22Rv1 (cell line): ENCODE data around the gene SLC2A9.

Experiments used
- H3K27ac ChIP-seq: fragments of 450-650 bp; 2 replicates; pipeline ENCODE4 v1.5.1; 2017
- ZFX ChIP-seq: fragments of 450-650 bp; IDR thresholded peaks from 2 replicates; pipeline ENCODE4 v1.6.1; 2017; ENCODE audit warnings: antibody characterized with exemption, borderline replicate concordance
- TF ChIP-seq, protein P1 (sequence below): fragments of 450-650 bp; IDR thresholded peaks from 2 replicates; pipeline ENCODE4 v1.5.1; 2017; ENCODE audit warnings: mild to moderate bottlenecking

SLC2A9 gene

DNA sequence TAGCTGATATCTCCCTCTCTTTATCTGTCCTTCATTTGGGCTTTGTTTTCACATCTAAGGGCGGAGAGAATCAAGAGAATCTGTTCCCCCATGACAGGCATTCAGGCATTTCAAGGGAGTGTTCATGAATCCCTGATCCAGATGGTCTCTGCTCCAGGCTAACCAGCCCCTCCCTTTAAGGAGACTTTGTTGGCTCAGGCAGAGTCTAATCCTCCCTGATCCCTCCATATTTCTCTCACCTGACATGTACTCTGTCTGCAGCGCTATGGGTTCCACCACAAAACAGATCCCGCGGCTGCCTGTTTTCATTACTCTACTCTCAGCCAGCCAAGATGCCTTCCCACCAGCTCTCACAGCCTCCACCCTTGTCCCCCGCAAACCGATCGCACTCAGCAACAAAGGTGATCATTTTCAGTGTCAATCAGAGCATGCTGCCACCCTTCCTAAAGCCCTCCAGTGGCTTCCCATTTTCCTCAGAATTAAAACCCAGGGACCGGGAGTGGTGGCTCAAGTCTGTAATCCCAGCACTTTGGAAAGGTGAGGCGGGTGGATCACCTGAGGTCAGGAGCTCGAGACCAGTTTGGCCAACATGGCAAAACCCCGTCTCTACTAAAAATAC is 30.3 kb upstream of the SLC2A9 start:
- TF ChIP-seq, protein P1, sequence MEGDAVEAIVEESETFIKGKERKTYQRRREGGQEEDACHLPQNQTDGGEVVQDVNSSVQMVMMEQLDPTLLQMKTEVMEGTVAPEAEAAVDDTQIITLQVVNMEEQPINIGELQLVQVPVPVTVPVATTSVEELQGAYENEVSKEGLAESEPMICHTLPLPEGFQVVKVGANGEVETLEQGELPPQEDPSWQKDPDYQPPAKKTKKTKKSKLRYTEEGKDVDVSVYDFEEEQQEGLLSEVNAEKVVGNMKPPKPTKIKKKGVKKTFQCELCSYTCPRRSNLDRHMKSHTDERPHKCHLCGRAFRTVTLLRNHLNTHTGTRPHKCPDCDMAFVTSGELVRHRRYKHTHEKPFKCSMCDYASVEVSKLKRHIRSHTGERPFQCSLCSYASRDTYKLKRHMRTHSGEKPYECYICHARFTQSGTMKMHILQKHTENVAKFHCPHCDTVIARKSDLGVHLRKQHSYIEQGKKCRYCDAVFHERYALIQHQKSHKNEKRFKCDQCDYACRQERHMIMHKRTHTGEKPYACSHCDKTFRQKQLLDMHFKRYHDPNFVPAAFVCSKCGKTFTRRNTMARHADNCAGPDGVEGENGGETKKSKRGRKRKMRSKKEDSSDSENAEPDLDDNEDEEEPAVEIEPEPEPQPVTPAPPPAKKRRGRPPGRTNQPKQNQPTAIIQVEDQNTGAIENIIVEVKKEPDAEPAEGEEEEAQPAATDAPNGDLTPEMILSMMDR, result no peak
- TF ChIP-seq ZFX, result no peak
- no peak overlapping the region for H3K27ac ChIP-seq

DNA sequence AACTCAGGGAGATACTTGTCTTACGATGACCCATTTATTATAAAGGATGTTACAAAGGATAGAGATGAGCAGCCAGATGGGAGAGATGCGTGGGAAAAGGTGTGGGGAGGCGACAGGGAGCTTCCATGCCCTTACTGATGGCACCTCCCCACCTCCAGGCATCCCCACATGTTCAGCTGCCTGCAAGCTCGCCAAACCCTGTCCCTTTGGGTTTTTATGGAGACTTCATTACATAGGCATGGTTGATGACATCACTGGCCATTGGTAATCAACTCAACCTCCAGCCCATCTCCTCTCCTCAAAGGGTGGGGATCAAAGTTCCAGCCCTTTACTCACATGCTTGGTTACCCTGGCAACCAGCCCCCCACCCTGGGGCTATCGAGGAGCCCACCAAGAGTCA is 29.4 kb upstream of the SLC2A9 start:
- no peak overlapping the region for H3K27ac ChIP-seq
- TF ChIP-seq, protein P1, result no peak
- no peak for TF ChIP-seq ZFX

- no peak overlapping the region for H3K27ac ChIP-seq
- TF ChIP-seq, protein P1, result no peak
- TF ChIP-seq ZFX, result no peak
Measured at GRCh38 chr4:10050261-10050661, 29.0 kb upstream of the SLC2A9 start.

GRCh38 chr4:10048941-10049697 is 27.8 kb upstream of the SLC2A9 start:
- no peak overlapping the region for H3K27ac ChIP-seq
- TF ChIP-seq ZFX, result no peak
- TF ChIP-seq, protein P1, result no peak

DNA sequence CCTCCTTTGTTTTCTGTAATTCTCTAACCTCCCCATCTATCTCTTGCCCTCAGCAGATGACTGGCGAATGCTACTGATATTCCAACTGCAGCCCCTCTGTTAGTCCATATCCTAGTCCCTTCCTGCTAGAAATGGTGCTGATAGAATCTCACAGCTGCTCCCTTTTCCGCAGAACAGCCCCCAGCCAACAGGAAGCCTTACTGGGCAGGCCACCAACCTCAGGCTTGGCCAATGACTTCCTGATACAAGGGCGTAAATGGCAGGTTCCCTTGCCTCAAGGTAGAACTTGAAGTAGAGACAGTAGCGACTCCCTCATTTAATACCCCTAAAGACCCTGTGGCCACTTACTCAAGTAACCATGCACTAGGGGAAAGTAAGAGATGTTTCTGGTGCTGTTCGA is 26.7 kb upstream of the SLC2A9 start:
- H3K27ac ChIP-seq, result no peak overlapping the region
- TF ChIP-seq, protein P1, result no peak
- no peak for TF ChIP-seq ZFX

- no peak for TF ChIP-seq ZFX
- TF ChIP-seq, protein P1, result no peak
- H3K27ac ChIP-seq, result no peak overlapping the region
Measured at GRCh38 chr4:10046471-10046870, 25.2 kb upstream of the SLC2A9 start.

DNA sequence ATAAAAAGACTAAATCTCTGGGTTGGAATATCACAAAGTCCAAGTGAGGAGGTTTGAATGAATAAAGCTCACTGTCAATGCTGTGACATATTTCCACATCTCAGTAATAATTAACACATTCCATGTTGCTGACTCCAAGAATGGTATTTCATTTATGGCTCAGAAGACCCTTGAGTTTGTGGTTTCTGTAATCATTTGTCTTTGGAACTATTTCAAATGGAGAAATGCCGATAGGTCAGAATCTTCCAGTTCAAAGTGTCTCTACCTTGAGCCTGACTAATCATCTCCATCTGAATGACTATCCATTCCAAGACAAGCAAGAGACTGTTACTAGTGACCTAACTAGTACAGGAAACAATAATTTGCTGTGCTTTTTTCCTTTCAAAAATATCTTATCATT is 24.2 kb upstream of the SLC2A9 start:
- H3K27ac ChIP-seq, result no peak overlapping the region
- TF ChIP-seq, protein P1, result no peak
- no peak for TF ChIP-seq ZFX
